OCI-LY3 (cell line): Measurements from ENCODE around the gene PLLP.

Source experiments
- EZH2phosphoT487 ChIP-seq: fragments of 200-600 bp; shearing (Covaris generic); IDR thresholded peaks from 2 replicates; pipeline ENCODE4 v1.6.1; 2018; ENCODE audit warnings: antibody characterized with exemption, mixed run types, low read depth
- TF ChIP-seq, protein P1 (sequence below): fragments of 200-600, 300-600 bp; sonication (generic); IDR thresholded peaks from 2 replicates; pipeline ENCODE4 v1.5.1; 2014; ENCODE audit warnings: antibody characterized with exemption, low read length, low read depth

DNA sequence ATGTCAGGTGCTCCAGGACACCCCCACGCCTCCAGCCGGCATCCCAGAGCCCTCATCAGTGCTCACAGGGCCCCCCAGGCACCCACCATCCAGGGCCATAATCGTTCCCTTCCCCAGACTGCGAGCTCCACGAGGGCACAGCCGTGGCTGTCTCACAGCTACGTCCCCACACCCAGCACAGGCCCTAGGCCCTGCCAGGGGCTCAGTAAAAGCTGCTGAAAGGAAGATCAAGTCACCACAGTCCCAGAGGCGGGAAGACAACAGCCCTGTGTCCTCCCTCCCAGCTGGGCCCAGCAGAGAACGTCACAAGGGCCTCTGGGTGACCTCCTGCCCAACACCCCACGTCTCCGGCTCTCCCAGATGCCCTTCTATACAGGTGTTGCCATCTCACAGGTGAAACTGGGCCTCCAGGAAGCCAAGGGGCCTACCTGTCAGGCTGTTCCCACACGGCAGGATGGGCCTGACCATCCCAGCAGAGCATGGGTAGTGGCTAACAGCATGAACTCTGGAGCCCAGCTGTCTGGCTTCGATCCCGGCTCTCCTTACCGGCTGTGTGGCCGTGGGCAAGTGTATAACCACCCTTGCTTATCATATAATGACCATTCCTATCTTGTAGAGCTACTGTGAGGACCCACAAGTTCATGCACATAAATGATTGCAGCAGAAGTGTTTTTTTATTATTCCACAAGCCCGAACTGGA is 21.5 kb downstream of the PLLP start:
- TF ChIP-seq, protein P1, sequence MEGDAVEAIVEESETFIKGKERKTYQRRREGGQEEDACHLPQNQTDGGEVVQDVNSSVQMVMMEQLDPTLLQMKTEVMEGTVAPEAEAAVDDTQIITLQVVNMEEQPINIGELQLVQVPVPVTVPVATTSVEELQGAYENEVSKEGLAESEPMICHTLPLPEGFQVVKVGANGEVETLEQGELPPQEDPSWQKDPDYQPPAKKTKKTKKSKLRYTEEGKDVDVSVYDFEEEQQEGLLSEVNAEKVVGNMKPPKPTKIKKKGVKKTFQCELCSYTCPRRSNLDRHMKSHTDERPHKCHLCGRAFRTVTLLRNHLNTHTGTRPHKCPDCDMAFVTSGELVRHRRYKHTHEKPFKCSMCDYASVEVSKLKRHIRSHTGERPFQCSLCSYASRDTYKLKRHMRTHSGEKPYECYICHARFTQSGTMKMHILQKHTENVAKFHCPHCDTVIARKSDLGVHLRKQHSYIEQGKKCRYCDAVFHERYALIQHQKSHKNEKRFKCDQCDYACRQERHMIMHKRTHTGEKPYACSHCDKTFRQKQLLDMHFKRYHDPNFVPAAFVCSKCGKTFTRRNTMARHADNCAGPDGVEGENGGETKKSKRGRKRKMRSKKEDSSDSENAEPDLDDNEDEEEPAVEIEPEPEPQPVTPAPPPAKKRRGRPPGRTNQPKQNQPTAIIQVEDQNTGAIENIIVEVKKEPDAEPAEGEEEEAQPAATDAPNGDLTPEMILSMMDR = no peak
- TF ChIP-seq EZH2phosphoT487 = no peak
